K562 (cell line): ENCODE results near the gene RFC2. TPM values are rescaled to one million over a fixed set of nuclear protein-coding genes. Genes with fewer than 3 reads are reported as not detected.
A peak's percentile ranks its signal among the peaks of the same experiment; 100 is the strongest.

Experiments used
- CBX5 ChIP-seq: IDR thresholded peaks from 2 replicates; pipeline ENCODE4 v1.6.1; 2014; ENCODE audit warnings: low read depth, borderline replicate concordance
- COPS2 ChIP-seq: fragments of 450-650 bp; conservative IDR thresholded peaks from 2 replicates; pipeline ENCODE4 v1.6.1; 2016; ENCODE audit warnings: mild to moderate bottlenecking, moderate library complexity
- CXXC5 ChIP-seq: fragments of 250-450 bp; sonication (Bioruptor Pico); IDR thresholded peaks from 2 replicates; pipeline ENCODE4 v1.8.0; 2022; ENCODE audit warnings: inconsistent platforms, mild to moderate bottlenecking, moderate library complexity
- DEAF1 ChIP-seq: fragments of 450-650 bp; formaldehyde crosslinking; IDR thresholded peaks from 2 replicates; pipeline ENCODE4 v1.4.0; 2020; ENCODE audit warnings: mild to moderate bottlenecking, moderate library complexity
- FOXA1 ChIP-seq: fragments of 450-650 bp; IDR thresholded peaks from 2 replicates; pipeline ENCODE4 v1.6.1; 2016; ENCODE audit warnings: mild to moderate bottlenecking, borderline replicate concordance
- FOXK2 ChIP-seq, 2 experiments: fragments of 450-650 bp; IDR thresholded peaks in 1 of 2; conservative IDR thresholded peaks in 1 of 2; 2 replicates each; pipeline ENCODE4 v1.6.1; 2016; ENCODE audit warnings: low read depth in 2 of 2, mild to moderate bottlenecking in 1 of 2
- IFI16 ChIP-seq: fragments of 250-450 bp; sonication (Bioruptor Pico); IDR thresholded peaks from 2 replicates; pipeline ENCODE4 v2.1.2; 2022; ENCODE audit warnings: mild to moderate bottlenecking, inconsistent platforms
- IRF9 ChIP-seq: fragments of 450-650 bp; IDR thresholded peaks from 2 replicates; pipeline ENCODE4 v1.6.1; 2016; ENCODE audit warnings: missing biosample characterization, missing genetic modification characterization
- KAT2B ChIP-seq: IDR thresholded peaks from one replicate; pipeline ENCODE4 v1.6.1; 2012; ENCODE audit warnings: low read depth, mild to moderate bottlenecking, control low read depth, inconsistent platforms, low read length, moderate library complexity
- LARP7 ChIP-seq: fragments of 450-650 bp; IDR thresholded peaks from 2 replicates; pipeline ENCODE4 v1.6.1; 2016
- MAX ChIP-seq: sonication (generic); formaldehyde crosslinking; IDR thresholded peaks from 2 replicates; pipeline ENCODE4 v1.9.0; 2022; ENCODE audit warnings: mild to moderate bottlenecking, missing genetic modification reagents
- MEIS2 ChIP-seq: fragments of 450-650 bp; IDR thresholded peaks from 2 replicates; pipeline ENCODE4 v1.6.1; 2014; ENCODE audit warnings: mild to moderate bottlenecking; ENCODE audit not compliant: partially characterized antibody
- NFIC ChIP-seq: fragments of 450-650 bp; IDR thresholded peaks from 2 replicates; pipeline ENCODE4 v1.6.1; 2017; ENCODE audit warnings: mild to moderate bottlenecking, inconsistent platforms
- NR2F6 ChIP-seq: fragments of 450-650 bp; formaldehyde crosslinking; IDR thresholded peaks from 2 replicates; pipeline ENCODE4 v1.4.0; 2020; ENCODE audit warnings: mild to moderate bottlenecking
- NUFIP1 ChIP-seq: fragments of 450-650 bp; IDR thresholded peaks from 2 replicates; pipeline ENCODE4 v1.6.1; 2018; ENCODE audit not compliant: partially characterized antibody
- PURB ChIP-seq: sonication (generic); formaldehyde crosslinking; IDR thresholded peaks from 2 replicates; pipeline ENCODE4 v1.9.0; 2021; ENCODE audit warnings: low read depth, mild to moderate bottlenecking, missing genetic modification reagents
- RBM15 ChIP-seq: fragments of 200-400 bp; formaldehyde crosslinking; IDR thresholded peaks from 2 replicates; pipeline ENCODE4 v1.6.1; 2018; ENCODE audit warnings: mild to moderate bottlenecking, low read length, moderate library complexity; ENCODE audit not compliant: insufficient read depth
- RCOR1 ChIP-seq, 2 experiments: IDR thresholded peaks; 2 replicates each; pipeline ENCODE4 v1.6.1; 2012; ENCODE audit warnings: low read depth in 2 of 2, low read length in 2 of 2, borderline replicate concordance in 1 of 2, improper control_type of control experiment in 1 of 2
- SRF ChIP-seq, 2 experiments: fragments of 250-450, 450-650 bp in 1 of 2; sonication (Bioruptor Pico) in 1 of 2; sonication (generic) in 1 of 2; formaldehyde crosslinking; IDR thresholded peaks; 2 replicates each; pipeline versions ENCODE4 v1.5.0 to v1.5.1; 2020 to 2022; ENCODE audit warnings: mild to moderate bottlenecking in 1 of 2, missing genetic modification reagents in 1 of 2
- TSHZ1 ChIP-seq: fragments of 250-450 bp; sonication (Bioruptor Pico); IDR thresholded peaks from 2 replicates; pipeline ENCODE4 v1.4.0; 2020; ENCODE audit warnings: mild to moderate bottlenecking, moderate library complexity
- ZNF23 ChIP-seq: fragments of 250-450 bp; sonication (Bioruptor Pico); IDR thresholded peaks from 2 replicates; pipeline ENCODE4 v1.4.0; 2020; ENCODE audit warnings: mild to moderate bottlenecking
- ZNF316 ChIP-seq: fragments of 450-650 bp; IDR thresholded peaks from 2 replicates; pipeline ENCODE4 v1.6.1; 2016
- ZNF384 ChIP-seq: IDR thresholded peaks from 2 replicates; pipeline ENCODE4 v1.6.1; 2012; ENCODE audit warnings: low read depth, low read length, improper control_type of control experiment
- ZNF668 ChIP-seq: fragments of 250-450 bp; sonication (Bioruptor Pico); IDR thresholded peaks from 2 replicates; pipeline ENCODE4 v1.8.0; 2022; ENCODE audit warnings: mild to moderate bottlenecking, inconsistent platforms
- polyA plus RNA-seq, 8 experiments: library from polyadenylated mRNA; depleted of rRNA in 4 of 8; stranded (reverse) in 5 of 8; unstranded in 3 of 8; fragments of >200 nt; fragmentation: Nextera tagmentation in 2 of 8; fragmentation: Illumina TruSeq in 1 of 8; extraction: Ambion mirVana in 2 of 8; extraction: Trizol in 1 of 8; gene quantifications; 2 replicates each; pipeline versions ENCODE4 v1.2.1 to v1.2.3, GENCODE V29; 2011 to 2014; ENCODE audit warnings: inconsistent platforms in 1 of 8, missing spikeins in 1 of 8
- total RNA-seq, 7 experiments: library from RNA; depleted of rRNA in 6 of 7; stranded (reverse); fragments of >200 nt in 6 of 7; fragmentation: Illumina TruSeq in 2 of 7; extraction: Trizol in 2 of 7; gene quantifications; 2 replicates each; pipeline versions ENCODE4 v1.2.1 to v1.2.3, GENCODE V29; 2011 to 2021; ENCODE audit warnings: low replicate concordance in 1 of 7

RFC2 gene
- total and polyA plus RNA-seq, 9 of the 15 experiments (the other 6 are each of a cell fraction or from before 2014, with no cell fraction given) = 32.5 to 161 (median 102) TPM

GRCh38 chr7:74267756-74268565 lies 13.8 kb upstream of the RFC2 start (continued):
- TF ChIP-seq IFI16 (CRISPR knock-in tag) (no peak), FOXK2 (conservative IDR thresholded peaks at IDR 0.05 in 1 of 2, IDR thresholded peaks at IDR 0.05 in 1 of 2; ENCODE audit: low read depth in 2 of 2) (no peak), FOXA1 (no peak), NFIC (no peak), KAT2B (no peak), PURB (no peak), DEAF1 (no peak), SRF (CRISPR knock-in tag; IDR thresholded peaks at IDR 0.05) (peak in 1 of 2 experiments; percentile 65; a peak in 1 of 4 replicates), COPS2 (no peak), CBX5 (no peak), TSHZ1 (CRISPR knock-in tag) (no peak), ZNF316 (peak; percentile 28; the same call in 1 of the 2 replicates), RCOR1 (IDR thresholded peaks at IDR 0.05; ENCODE audit: borderline replicate concordance in 1 of 2, low read depth in 2 of 2, low read length in 2 of 2) (no peak), NUFIP1 (no peak), LARP7 (no peak), IRF9 (tag) (no peak), ZNF668 (CRISPR knock-in tag) (no peak), MAX (peak; percentile 37; the same call in 1 of the 2 replicates), CXXC5 (CRISPR knock-in tag) (no peak), RBM15 (no peak), NR2F6 (no peak), ZNF23 (CRISPR knock-in tag) (no peak), MEIS2 (peak; percentile 33), ZNF384 (peak; percentile 51; the same call in 1 of the 2 replicates)
